SK-N-SH (cell line): Measurements from ENCODE around the gene EIF4E. TPM values are rescaled to one million over a fixed set of nuclear protein-coding genes. Genes with fewer than 3 reads are reported as not detected.

Experiments used
- CTCF ChIA-PET: fragments of 300-600, 350-600 bp; formaldehyde crosslinking; extraction: SDS; loops from one replicate; lab custom pipeline; 2021; lab: Yijun Ruan, JAX
- POLR2A ChIA-PET: fragments of 350-600 bp; sonication (Branson Sonifier 250); formaldehyde crosslinking; extraction: SDS; loops from one replicate; lab custom pipeline; 2020; ENCODE audit warnings: antibody characterized with exemption, inconsistent platforms; lab: Yijun Ruan, JAX
- DNase-seq: peaks from one replicate; pipeline ENCODE4 v3.0.0; 2012
- H2AFZ ChIP-seq: fragments of 200-600 bp; sonication (generic); 2 replicates; pipeline ENCODE4 v1.8.1; 2016; ENCODE audit warnings: antibody characterized with exemption, mild to moderate bottlenecking, low read depth
- H3F3A ChIP-seq: fragments of 200-600 bp; sonication (generic); replicated peaks from 2 replicates; pipeline ENCODE3; 2016; ENCODE audit warnings: antibody characterized with exemption, mild to moderate bottlenecking; ENCODE audit not compliant: insufficient read depth
- H3K27ac ChIP-seq, 2 experiments: fragments of 200-500 bp in 1 of 2; fragments of 200-600 bp in 1 of 2; sonication (Bioruptor generic) in 1 of 2; sonication (generic), shearing (Covaris generic) in 1 of 2; 2 replicates each; pipeline versions ENCODE4 v1.5.1 to v1.6.1; 2014 to 2016; ENCODE audit warnings: low read depth in 2 of 2, inconsistent platforms in 1 of 2, low read length in 1 of 2, mild to moderate bottlenecking in 1 of 2, mixed read lengths in 1 of 2
- H3K27me3 ChIP-seq: fragments of 200-600 bp; sonication (generic), shearing (Covaris generic); 2 replicates; pipeline ENCODE4 v1.6.1; 2016; ENCODE audit warnings: mixed run types; ENCODE audit not compliant: insufficient read depth
- H3K36me3 ChIP-seq, 2 experiments: fragments of 200-500 bp in 1 of 2; fragments of 200-600 bp in 1 of 2; sonication (Bioruptor generic) in 1 of 2; sonication (generic) in 1 of 2; replicated peaks in 1 of 2; 2 replicates each; pipeline versions ENCODE3 to v1.5.1; 2014 to 2016; ENCODE audit warnings: low read length in 1 of 2, mild to moderate bottlenecking in 1 of 2; ENCODE audit not compliant: insufficient read depth in 2 of 2, control insufficient read depth in 1 of 2
- H3K4me1 ChIP-seq, 2 experiments: fragments of 200-500 bp in 1 of 2; fragments of 200-600 bp in 1 of 2; sonication (Bioruptor generic) in 1 of 2; sonication (generic), shearing (Covaris generic) in 1 of 2; 2 replicates each; pipeline versions ENCODE4 v1.5.1 to v1.6.1; 2014 to 2016; ENCODE audit warnings: low read depth in 1 of 2, low read length in 1 of 2, mixed run types in 1 of 2; ENCODE audit not compliant: insufficient read depth in 2 of 2, control insufficient read depth in 1 of 2
- H3K4me2 ChIP-seq: fragments of 200-600 bp; sonication (generic), shearing (Covaris generic); 2 replicates; pipeline ENCODE4 v1.6.1; 2017; ENCODE audit warnings: mixed run types
- H3K4me3 ChIP-seq, 2 experiments: fragments of 200-500 bp in 1 of 2; fragments of 200-600 bp in 1 of 2; sonication (Bioruptor generic) in 1 of 2; sonication (generic), shearing (Covaris generic) in 1 of 2; 2 replicates each; pipeline versions ENCODE4 v1.5.1 to v1.8.1; 2014 to 2016; ENCODE audit warnings: low read depth in 2 of 2, inconsistent platforms in 1 of 2, low read length in 1 of 2, mild to moderate bottlenecking in 1 of 2, mixed read lengths in 1 of 2, moderate library complexity in 1 of 2
- H3K79me2 ChIP-seq: fragments of 200-600 bp; sonication (generic); 2 replicates; pipeline ENCODE4 v1.8.1; 2017; ENCODE audit warnings: mild to moderate bottlenecking; ENCODE audit not compliant: insufficient read depth
- H3K9ac ChIP-seq: fragments of 200-600 bp; sonication (generic); 2 replicates; pipeline ENCODE4 v1.6.1; 2017; ENCODE audit warnings: mixed run types
- H3K9me2 ChIP-seq: fragments of 200-600 bp; sonication (generic); 2 replicates; pipeline ENCODE4 v1.6.1; 2017; ENCODE audit warnings: mixed run types
- H3K9me3 ChIP-seq: fragments of 200-600 bp; sonication (generic); 2 replicates; pipeline ENCODE4 v1.6.1; 2017; ENCODE audit warnings: mixed run types, mild to moderate bottlenecking, moderate library complexity
- H4K20me1 ChIP-seq: fragments of 200-600 bp; sonication (generic); 2 replicates; pipeline ENCODE4 v1.6.1; 2017; ENCODE audit warnings: mild to moderate bottlenecking, mixed run types; ENCODE audit not compliant: insufficient read depth
- CHD2 ChIP-seq: fragments of 150-350 bp; IDR thresholded peaks from 2 replicates; pipeline ENCODE4 v1.6.1; 2018; ENCODE audit warnings: low read length; ENCODE audit not compliant: partially characterized antibody
- ELF1 ChIP-seq: IDR thresholded peaks from 2 replicates; pipeline ENCODE4 v1.4.0; 2012
- FOSL2 ChIP-seq: IDR thresholded peaks from 2 replicates; pipeline ENCODE4 v1.4.0; 2012; ENCODE audit warnings: low read depth, mild to moderate bottlenecking, moderate library complexity, borderline replicate concordance
- FOXJ3 ChIP-seq: sonication (generic); formaldehyde crosslinking; IDR thresholded peaks from 2 replicates; pipeline ENCODE4 v1.5.1; 2020; ENCODE audit warnings: mild to moderate bottlenecking, missing genetic modification reagents
- FOXM1 ChIP-seq: IDR thresholded peaks from 2 replicates; pipeline ENCODE4 v1.4.0; 2012; ENCODE audit warnings: low read depth, mild to moderate bottlenecking
- GATA2 ChIP-seq: sonication (generic); formaldehyde crosslinking; IDR thresholded peaks from 2 replicates; pipeline ENCODE4 v1.5.0; 2020; ENCODE audit warnings: mild to moderate bottlenecking, missing genetic modification reagents
- JUND ChIP-seq: IDR thresholded peaks from 2 replicates; pipeline ENCODE4 v1.4.0; 2012
- NFIC ChIP-seq: IDR thresholded peaks from 2 replicates; pipeline ENCODE4 v1.4.0; 2012; ENCODE audit warnings: borderline replicate concordance
- NRF1 ChIP-seq: IDR thresholded peaks from 2 replicates; pipeline ENCODE4 v1.6.1; 2012; ENCODE audit warnings: low read depth, mild to moderate bottlenecking, low read length
- RXRA ChIP-seq: IDR thresholded peaks from 2 replicates; pipeline ENCODE4 v1.4.0; 2012; ENCODE audit warnings: low read depth, mild to moderate bottlenecking, borderline replicate concordance
- SMC3 ChIP-seq: IDR thresholded peaks from 2 replicates; pipeline ENCODE4 v1.6.1; 2012; ENCODE audit warnings: low read depth, low read length, improper control_type of control experiment
- TAF1 ChIP-seq: IDR thresholded peaks from 2 replicates; pipeline ENCODE4 v1.6.1; 2012; ENCODE audit warnings: low read depth, mild to moderate bottlenecking, low read length, moderate library complexity, borderline replicate concordance
- WGBS: methylation state at CpG from one replicate; pipeline ENCODE4 v1.1.6; 2017; ENCODE audit warnings: low lambda C conversion rate; 5-methylcytosine and 5-hydroxymethylcytosine counted together
- polyA plus RNA-seq, 3 experiments: library from polyadenylated mRNA; depleted of rRNA; stranded (reverse); fragments of >200 nt; gene quantifications; 2 replicates each; pipeline ENCODE4 v1.2.3, GENCODE V29; 2012
- TF ChIP-seq, protein P1 (sequence below): IDR thresholded peaks from 2 replicates; pipeline ENCODE4 v1.4.0; 2012; ENCODE audit warnings: low read depth, borderline replicate concordance

Gene EIF4E
- polyA plus RNA-seq, 1 of the 3 experiments (the other 2 are of a cell fraction) = 59.8 TPM

DNA sequence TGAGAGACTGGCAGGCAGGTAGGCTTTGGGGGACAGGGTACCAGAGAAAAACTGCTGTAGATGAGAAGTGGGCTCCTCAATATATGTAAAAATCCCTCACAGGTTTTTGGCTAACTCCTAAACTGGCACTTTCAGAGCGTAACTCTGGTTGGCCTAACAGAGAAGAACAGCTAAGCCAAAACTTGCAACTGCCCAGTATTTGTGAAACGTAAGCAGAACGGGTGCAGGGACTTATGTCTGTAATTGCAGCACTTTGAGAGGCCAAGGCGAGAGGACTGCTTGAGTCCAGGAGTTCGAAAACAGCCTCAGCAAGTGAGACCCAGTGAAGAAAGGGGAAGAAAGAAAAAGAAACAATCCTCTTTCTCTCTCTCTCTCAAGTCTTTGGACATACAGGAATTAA is 25.0 kb downstream of the EIF4E start:
- ChIA-PET CTCF (no interaction called here), POLR2A (no interaction called here)
- no peaks in the 10 kb centered on the region for H3K9me3 ChIP-seq
- peaks cover 5% of the 10 kb centered on the region for H3F3A ChIP-seq
- H3K79me2 ChIP-seq = peaks cover 100% of the 10 kb centered on the region
- DNase-seq = no peak
- no peaks in the 10 kb centered on the region for H3K27me3 ChIP-seq
- H3K36me3 ChIP-seq = peaks cover 16 to 39% of the 10 kb centered on the region in 2 experiments
- no peak overlapping the region for H3K27ac ChIP-seq
- TF ChIP-seq NRF1 (no peak), FOXJ3 (CRISPR knock-in tag) (no peak), CHD2 (no peak), TAF1 (no peak), JUND (no peak), ELF1 (no peak), FOSL2 (no peak), NFIC (no peak)
- TF ChIP-seq, protein P1, sequence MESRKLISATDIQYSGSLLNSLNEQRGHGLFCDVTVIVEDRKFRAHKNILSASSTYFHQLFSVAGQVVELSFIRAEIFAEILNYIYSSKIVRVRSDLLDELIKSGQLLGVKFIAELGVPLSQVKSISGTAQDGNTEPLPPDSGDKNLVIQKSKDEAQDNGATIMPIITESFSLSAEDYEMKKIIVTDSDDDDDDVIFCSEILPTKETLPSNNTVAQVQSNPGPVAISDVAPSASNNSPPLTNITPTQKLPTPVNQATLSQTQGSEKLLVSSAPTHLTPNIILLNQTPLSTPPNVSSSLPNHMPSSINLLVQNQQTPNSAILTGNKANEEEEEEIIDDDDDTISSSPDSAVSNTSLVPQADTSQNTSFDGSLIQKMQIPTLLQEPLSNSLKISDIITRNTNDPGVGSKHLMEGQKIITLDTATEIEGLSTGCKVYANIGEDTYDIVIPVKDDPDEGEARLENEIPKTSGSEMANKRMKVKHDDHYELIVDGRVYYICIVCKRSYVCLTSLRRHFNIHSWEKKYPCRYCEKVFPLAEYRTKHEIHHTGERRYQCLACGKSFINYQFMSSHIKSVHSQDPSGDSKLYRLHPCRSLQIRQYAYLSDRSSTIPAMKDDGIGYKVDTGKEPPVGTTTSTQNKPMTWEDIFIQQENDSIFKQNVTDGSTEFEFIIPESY = no peak
- 97% methylated on average over 5 of the region's 5 CpGs for WGBS
- peaks cover 53% of the 10 kb centered on the region for H4K20me1 ChIP-seq
- no peak overlapping the region for H2AFZ ChIP-seq
- H3K9me2 ChIP-seq = no peaks in the 10 kb centered on the region
- H3K4me2 ChIP-seq = no peak overlapping the region
- peaks cover 0 to 12% of the 10 kb centered on the region in 2 experiments; a peak in 1 of 4 replicates for H3K4me1 ChIP-seq
- no peak overlapping the region for H3K9ac ChIP-seq
- no peak overlapping the region for H3K4me3 ChIP-seq

DNA sequence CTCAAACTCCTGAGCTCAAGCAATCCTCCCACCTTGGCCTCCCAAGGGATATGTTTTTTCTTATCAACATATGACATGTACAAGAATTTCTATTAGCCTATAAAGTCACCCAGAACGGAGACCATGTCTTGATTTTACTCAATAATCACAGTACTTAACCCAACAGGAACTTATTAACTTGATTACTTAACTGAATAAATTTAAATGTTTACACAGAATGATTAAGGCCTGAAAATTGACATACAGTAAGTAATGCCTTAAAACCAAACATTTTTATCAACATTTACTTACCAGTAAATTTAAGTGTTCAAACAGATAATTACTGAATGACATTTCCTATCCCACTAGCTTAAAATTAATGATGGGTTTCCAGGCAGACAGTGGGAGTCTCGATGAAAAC is 25.4 kb downstream of the EIF4E start:
- Histone ChIP-seq H3K4me2 (no peak overlapping the region), H4K20me1 (peaks cover 49% of the 10 kb centered on the region), H3K4me1 (0 out of 4 replicates have a peak, but pooled peaks cover 0 to 12% of the 10 kb centered on the region in 2 experiments), H3K27ac (no peak overlapping the region), H3K9me2 (no peaks in the 10 kb centered on the region), H3K27me3 (no peaks in the 10 kb centered on the region), H3K9me3 (no peaks in the 10 kb centered on the region), H3K9ac (no peak overlapping the region), H3K79me2 (peaks cover 100% of the 10 kb centered on the region), H3F3A (peaks cover 6% of the 10 kb centered on the region), H3K4me3 (no peak overlapping the region), H2AFZ (no peak overlapping the region), H3K36me3 (peaks cover 17 to 37% of the 10 kb centered on the region in 2 experiments)
- POLR2A ChIA-PET = no interaction called here
- DNase-seq = no peak
- 99% methylated on average over 2 of the region's 2 CpGs for WGBS
- no peak for TF ChIP-seq GATA2
- TF ChIP-seq SMC3 = no peak
- TF ChIP-seq RXRA = no peak
- no peak for TF ChIP-seq FOXM1
- no peak for TF ChIP-seq CHD2
- CTCF ChIA-PET = no interaction called here
